Panc1 (cell line): ENCODE results near the gene TIMM29.

ENCODE experiments used
- CTCF ChIP-seq: fragments of 450-650 bp; IDR thresholded peaks from 2 replicates; pipeline ENCODE4 v1.5.1; 2017; ENCODE audit warnings: mild to moderate bottlenecking
- TCF7L2 ChIP-seq: IDR thresholded peaks from 2 replicates; pipeline ENCODE4 v1.6.1; 2011; ENCODE audit warnings: mild to moderate bottlenecking, low read depth, low read length, inconsistent platforms

- TF ChIP-seq CTCF, result no peak
- no peak for TF ChIP-seq TCF7L2
These were observed 37.1 kb upstream of the TIMM29 start for GRCh38 chr19:10891405-10892086.
